HEK293 (cell line): Measurements from ENCODE around the gene SKI.

Experiments
- KLF10 ChIP-seq: fragments of 450-650 bp; IDR thresholded peaks from 2 replicates; pipeline ENCODE4 v1.5.1; 2018; ENCODE audit warnings: missing biosample characterization, mild to moderate bottlenecking, missing genetic modification characterization
- KLF7 ChIP-seq: fragments of 450-650 bp; formaldehyde crosslinking; IDR thresholded peaks from 2 replicates; pipeline ENCODE4 v1.5.1; 2016; ENCODE audit warnings: missing biosample characterization, missing genetic modification characterization, borderline replicate concordance
- MYNN ChIP-seq: fragments of 450-650 bp; formaldehyde crosslinking; IDR thresholded peaks from 2 replicates; pipeline ENCODE4 v1.5.1; 2016; ENCODE audit warnings: missing biosample characterization, missing genetic modification characterization, borderline replicate concordance
- OSR2 ChIP-seq: fragments of 450-650 bp; formaldehyde crosslinking; IDR thresholded peaks from 2 replicates; pipeline ENCODE4 v1.5.1; 2016; ENCODE audit warnings: missing biosample characterization, missing genetic modification characterization
- OVOL3 ChIP-seq: fragments of 450-650 bp; formaldehyde crosslinking; IDR thresholded peaks from 2 replicates; pipeline ENCODE4 v1.5.1; 2016; ENCODE audit warnings: missing biosample characterization, missing genetic modification characterization
- ZFHX2 ChIP-seq: fragments of 450-650 bp; formaldehyde crosslinking; conservative IDR thresholded peaks from 2 replicates; pipeline ENCODE4 v1.5.1; 2016; ENCODE audit warnings: missing biosample characterization, missing genetic modification characterization
- ZFP69B ChIP-seq: fragments of 450-650 bp; formaldehyde crosslinking; IDR thresholded peaks from 2 replicates; pipeline ENCODE4 v1.5.1; 2016; ENCODE audit warnings: missing biosample characterization, missing genetic modification characterization
- ZNF121 ChIP-seq: fragments of 450-650 bp; formaldehyde crosslinking; IDR thresholded peaks from 2 replicates; pipeline ENCODE4 v1.5.1; 2016; ENCODE audit warnings: missing biosample characterization, missing genetic modification characterization
- ZNF140 ChIP-seq: fragments of 450-650 bp; formaldehyde crosslinking; IDR thresholded peaks from 2 replicates; pipeline ENCODE4 v1.5.1; 2016; ENCODE audit warnings: missing biosample characterization, missing genetic modification characterization
- ZNF221 ChIP-seq: fragments of 450-650 bp; formaldehyde crosslinking; IDR thresholded peaks from 2 replicates; pipeline ENCODE4 v1.5.1; 2017; ENCODE audit warnings: missing biosample characterization, missing genetic modification characterization, borderline replicate concordance
- ZNF266 ChIP-seq: fragments of 450-650 bp; formaldehyde crosslinking; IDR thresholded peaks from 2 replicates; pipeline ENCODE4 v1.5.1; 2016; ENCODE audit warnings: missing biosample characterization, missing genetic modification characterization, low read depth
- ZNF391 ChIP-seq: fragments of 450-650 bp; formaldehyde crosslinking; IDR thresholded peaks from 2 replicates; pipeline ENCODE4 v1.5.1; 2016; ENCODE audit warnings: low read depth, missing biosample characterization, missing genetic modification characterization, borderline replicate concordance
- ZNF510 ChIP-seq: fragments of 450-650 bp; formaldehyde crosslinking; IDR thresholded peaks from 2 replicates; pipeline ENCODE4 v1.5.1; 2018; ENCODE audit warnings: mild to moderate bottlenecking, missing genetic modification characterization, missing biosample characterization; ENCODE audit not compliant: insufficient replicate concordance
- ZNF548 ChIP-seq: fragments of 450-650 bp; formaldehyde crosslinking; IDR thresholded peaks from 2 replicates; pipeline ENCODE4 v1.5.1; 2016; ENCODE audit warnings: missing biosample characterization, missing genetic modification characterization
- ZNF561 ChIP-seq: fragments of 450-650 bp; IDR thresholded peaks from 2 replicates; pipeline ENCODE4 v1.5.1; 2018; ENCODE audit warnings: missing biosample characterization, missing genetic modification characterization, borderline replicate concordance
- ZNF621 ChIP-seq: fragments of 450-650 bp; formaldehyde crosslinking; IDR thresholded peaks from 2 replicates; pipeline ENCODE4 v1.5.1; 2017; ENCODE audit warnings: missing biosample characterization, missing genetic modification characterization
- ZNF623 ChIP-seq: fragments of 450-650 bp; formaldehyde crosslinking; IDR thresholded peaks from 2 replicates; pipeline ENCODE4 v1.5.1; 2016; ENCODE audit warnings: missing biosample characterization, missing genetic modification characterization
- ZNF629 ChIP-seq: fragments of 450-650 bp; formaldehyde crosslinking; IDR thresholded peaks from 2 replicates; pipeline ENCODE4 v1.5.1; 2017; ENCODE audit warnings: missing biosample characterization, missing genetic modification characterization
- ZNF654 ChIP-seq: fragments of 450-650 bp; formaldehyde crosslinking; IDR thresholded peaks from 2 replicates; pipeline ENCODE4 v1.5.1; 2016; ENCODE audit warnings: low read depth, missing biosample characterization, missing genetic modification characterization
- ZNF670 ChIP-seq: fragments of 450-650 bp; formaldehyde crosslinking; IDR thresholded peaks from 2 replicates; pipeline ENCODE4 v1.5.1; 2016; ENCODE audit warnings: missing biosample characterization, missing genetic modification characterization, low read depth
- ZNF791 ChIP-seq: fragments of 450-650 bp; formaldehyde crosslinking; IDR thresholded peaks from 2 replicates; pipeline ENCODE4 v1.5.1; 2016; ENCODE audit warnings: missing biosample characterization, missing genetic modification characterization
- ZNF837 ChIP-seq: fragments of 450-650 bp; formaldehyde crosslinking; IDR thresholded peaks from 2 replicates; pipeline ENCODE4 v1.5.1; 2016; ENCODE audit warnings: missing biosample characterization, missing genetic modification characterization
- TF ChIP-seq, protein P1 (sequence below): fragments of 450-650 bp; formaldehyde crosslinking; conservative IDR thresholded peaks from 2 replicates; pipeline ENCODE4 v1.5.1; 2016; ENCODE audit warnings: low read depth, missing biosample characterization, missing genetic modification characterization
- TF ChIP-seq, protein P2 (sequence below): fragments of 450-650 bp; formaldehyde crosslinking; IDR thresholded peaks from 2 replicates; pipeline ENCODE4 v1.5.1; 2016; ENCODE audit warnings: missing biosample characterization, missing genetic modification characterization
- TF ChIP-seq, protein P3 (sequence below): IDR thresholded peaks from 2 replicates; pipeline ENCODE4 v1.6.1; 2011; ENCODE audit warnings: mild to moderate bottlenecking, low read depth, low read length, borderline replicate concordance
- TF ChIP-seq, protein P4 (sequence below): fragments of 450-650 bp; formaldehyde crosslinking; IDR thresholded peaks from 2 replicates; pipeline ENCODE4 v1.5.1; 2016; ENCODE audit warnings: missing biosample characterization, missing genetic modification characterization
- TF ChIP-seq, protein P5 (sequence below): fragments of 450-650 bp; formaldehyde crosslinking; optimal IDR thresholded peaks from 2 replicates; pipeline ENCODE3; 2016; ENCODE audit warnings: missing biosample characterization, mild to moderate bottlenecking, missing genetic modification characterization
- TF ChIP-seq, protein P6 (sequence below): fragments of 450-650 bp; formaldehyde crosslinking; IDR thresholded peaks from 2 replicates; pipeline ENCODE4 v1.5.1; 2016; ENCODE audit warnings: missing biosample characterization, missing genetic modification characterization

SKI gene

DNA sequence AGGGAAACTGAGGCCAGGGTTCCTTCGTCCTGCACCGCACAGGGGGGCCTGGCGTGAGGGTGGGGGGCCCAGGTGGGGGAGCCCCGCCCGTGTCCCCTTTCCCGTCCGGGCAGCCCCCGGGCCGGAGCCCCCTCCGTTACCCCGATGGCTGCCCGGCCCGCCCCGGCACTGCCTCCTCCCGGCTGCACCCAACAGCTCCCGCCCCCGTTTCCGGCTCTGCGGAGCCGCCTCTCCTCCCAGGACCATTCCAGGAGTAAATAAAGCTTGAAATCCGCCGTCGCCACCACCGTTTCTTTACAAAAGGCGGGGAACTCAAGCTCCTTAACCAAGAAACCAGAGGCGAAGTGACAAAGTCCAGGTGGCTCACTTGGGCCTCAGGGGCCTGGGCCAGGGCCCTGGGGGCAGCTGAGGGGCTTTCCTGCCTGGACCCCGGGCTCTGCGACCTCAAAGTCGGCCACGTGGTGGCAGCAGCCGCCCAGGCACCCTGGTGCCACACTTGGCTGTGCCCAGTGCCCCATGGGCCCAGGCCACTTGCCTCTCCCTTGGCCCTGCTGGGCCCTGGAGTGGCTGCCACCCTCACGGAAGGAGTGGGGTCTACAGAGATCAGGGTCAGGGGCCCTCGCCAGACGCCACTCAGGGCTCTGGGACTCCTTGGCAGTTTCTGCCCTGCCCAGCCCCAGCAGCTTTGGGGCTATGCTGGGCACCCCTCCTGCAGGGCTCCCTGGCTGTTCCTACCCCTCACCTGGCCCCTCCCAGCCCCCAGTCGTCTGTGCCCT lies 33.0 kb upstream of the SKI start (continued):
- TF ChIP-seq ZNF621 (tag by site-specific recombination) (no peak), KLF7 (tag by site-specific recombination) (no peak), ZNF510 (tag by site-specific recombination) (no peak), ZNF654 (tag by site-specific recombination) (peak; percentile 86), ZNF837 (tag by site-specific recombination) (no peak), ZNF221 (no peak), ZNF623 (tag by site-specific recombination) (no peak), ZNF548 (no peak), OSR2 (tag by site-specific recombination) (peak; percentile 50), ZNF629 (tag by site-specific recombination) (peak; percentile 54; the same call in 1 of the 2 replicates), ZNF266 (tag by site-specific recombination) (no peak), ZNF391 (peak; percentile 45; the same call in 1 of the 2 replicates), KLF10 (tag by site-specific recombination) (peak; percentile 76; the same call in 1 of the 2 replicates), ZNF791 (tag by site-specific recombination) (no peak), ZFP69B (tag by site-specific recombination) (peak; percentile 47), ZNF561 (tag by site-specific recombination) (peak; percentile 86; the same call in 1 of the 2 replicates), MYNN (tag by site-specific recombination) (no peak), ZNF121 (tag by site-specific recombination) (no peak), ZNF670 (tag by site-specific recombination) (no peak), OVOL3 (tag by site-specific recombination) (no peak), ZFHX2 (tag by site-specific recombination) (peak; percentile 75), ZNF140 (no peak)
- TF ChIP-seq, protein P1, sequence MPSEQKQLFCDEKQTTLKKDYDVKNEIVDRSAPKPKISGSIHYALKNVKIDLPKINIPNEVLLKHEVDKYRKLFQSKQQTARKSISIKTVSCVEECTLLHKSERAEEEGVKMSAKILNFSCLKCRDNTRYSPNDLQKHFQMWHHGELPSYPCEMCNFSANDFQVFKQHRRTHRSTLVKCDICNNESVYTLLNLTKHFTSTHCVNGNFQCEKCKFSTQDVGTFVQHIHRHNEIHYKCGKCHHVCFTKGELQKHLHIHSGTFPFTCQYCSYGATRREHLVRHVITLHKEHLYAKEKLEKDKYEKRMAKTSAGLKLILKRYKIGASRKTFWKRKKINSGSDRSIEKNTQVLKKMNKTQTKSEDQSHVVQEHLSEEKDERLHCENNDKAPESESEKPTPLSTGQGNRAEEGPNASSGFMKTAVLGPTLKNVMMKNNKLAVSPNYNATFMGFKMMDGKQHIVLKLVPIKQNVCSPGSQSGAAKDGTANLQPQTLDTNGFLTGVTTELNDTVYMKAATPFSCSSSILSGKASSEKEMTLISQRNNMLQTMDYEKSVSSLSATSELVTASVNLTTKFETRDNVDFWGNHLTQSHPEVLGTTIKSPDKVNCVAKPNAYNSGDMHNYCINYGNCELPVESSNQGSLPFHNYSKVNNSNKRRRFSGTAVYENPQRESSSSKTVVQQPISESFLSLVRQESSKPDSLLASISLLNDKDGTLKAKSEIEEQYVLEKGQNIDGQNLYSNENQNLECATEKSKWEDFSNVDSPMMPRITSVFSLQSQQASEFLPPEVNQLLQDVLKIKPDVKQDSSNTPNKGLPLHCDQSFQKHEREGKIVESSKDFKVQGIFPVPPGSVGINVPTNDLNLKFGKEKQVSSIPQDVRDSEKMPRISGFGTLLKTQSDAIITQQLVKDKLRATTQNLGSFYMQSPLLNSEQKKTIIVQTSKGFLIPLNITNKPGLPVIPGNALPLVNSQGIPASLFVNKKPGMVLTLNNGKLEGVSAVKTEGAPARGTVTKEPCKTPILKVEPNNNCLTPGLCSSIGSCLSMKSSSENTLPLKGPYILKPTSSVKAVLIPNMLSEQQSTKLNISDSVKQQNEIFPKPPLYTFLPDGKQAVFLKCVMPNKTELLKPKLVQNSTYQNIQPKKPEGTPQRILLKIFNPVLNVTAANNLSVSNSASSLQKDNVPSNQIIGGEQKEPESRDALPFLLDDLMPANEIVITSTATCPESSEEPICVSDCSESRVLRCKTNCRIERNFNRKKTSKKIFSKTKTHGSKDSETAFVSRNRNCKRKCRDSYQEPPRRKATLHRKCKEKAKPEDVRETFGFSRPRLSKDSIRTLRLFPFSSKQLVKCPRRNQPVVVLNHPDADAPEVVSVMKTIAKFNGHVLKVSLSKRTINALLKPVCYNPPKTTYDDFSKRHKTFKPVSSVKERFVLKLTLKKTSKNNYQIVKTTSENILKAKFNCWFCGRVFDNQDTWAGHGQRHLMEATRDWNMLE (tag by site-specific recombination): no peak
- TF ChIP-seq, protein P2, sequence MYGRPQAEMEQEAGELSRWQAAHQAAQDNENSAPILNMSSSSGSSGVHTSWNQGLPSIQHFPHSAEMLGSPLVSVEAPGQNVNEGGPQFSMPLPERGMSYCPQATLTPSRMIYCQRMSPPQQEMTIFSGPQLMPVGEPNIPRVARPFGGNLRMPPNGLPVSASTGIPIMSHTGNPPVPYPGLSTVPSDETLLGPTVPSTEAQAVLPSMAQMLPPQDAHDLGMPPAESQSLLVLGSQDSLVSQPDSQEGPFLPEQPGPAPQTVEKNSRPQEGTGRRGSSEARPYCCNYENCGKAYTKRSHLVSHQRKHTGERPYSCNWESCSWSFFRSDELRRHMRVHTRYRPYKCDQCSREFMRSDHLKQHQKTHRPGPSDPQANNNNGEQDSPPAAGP (tag by site-specific recombination): peak; percentile 64; the same call in 1 of the 2 replicates
- TF ChIP-seq, protein P3, sequence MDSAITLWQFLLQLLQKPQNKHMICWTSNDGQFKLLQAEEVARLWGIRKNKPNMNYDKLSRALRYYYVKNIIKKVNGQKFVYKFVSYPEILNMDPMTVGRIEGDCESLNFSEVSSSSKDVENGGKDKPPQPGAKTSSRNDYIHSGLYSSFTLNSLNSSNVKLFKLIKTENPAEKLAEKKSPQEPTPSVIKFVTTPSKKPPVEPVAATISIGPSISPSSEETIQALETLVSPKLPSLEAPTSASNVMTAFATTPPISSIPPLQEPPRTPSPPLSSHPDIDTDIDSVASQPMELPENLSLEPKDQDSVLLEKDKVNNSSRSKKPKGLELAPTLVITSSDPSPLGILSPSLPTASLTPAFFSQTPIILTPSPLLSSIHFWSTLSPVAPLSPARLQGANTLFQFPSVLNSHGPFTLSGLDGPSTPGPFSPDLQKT: peak; percentile 51; the same call in 1 of the 2 replicates
- TF ChIP-seq, protein P4, sequence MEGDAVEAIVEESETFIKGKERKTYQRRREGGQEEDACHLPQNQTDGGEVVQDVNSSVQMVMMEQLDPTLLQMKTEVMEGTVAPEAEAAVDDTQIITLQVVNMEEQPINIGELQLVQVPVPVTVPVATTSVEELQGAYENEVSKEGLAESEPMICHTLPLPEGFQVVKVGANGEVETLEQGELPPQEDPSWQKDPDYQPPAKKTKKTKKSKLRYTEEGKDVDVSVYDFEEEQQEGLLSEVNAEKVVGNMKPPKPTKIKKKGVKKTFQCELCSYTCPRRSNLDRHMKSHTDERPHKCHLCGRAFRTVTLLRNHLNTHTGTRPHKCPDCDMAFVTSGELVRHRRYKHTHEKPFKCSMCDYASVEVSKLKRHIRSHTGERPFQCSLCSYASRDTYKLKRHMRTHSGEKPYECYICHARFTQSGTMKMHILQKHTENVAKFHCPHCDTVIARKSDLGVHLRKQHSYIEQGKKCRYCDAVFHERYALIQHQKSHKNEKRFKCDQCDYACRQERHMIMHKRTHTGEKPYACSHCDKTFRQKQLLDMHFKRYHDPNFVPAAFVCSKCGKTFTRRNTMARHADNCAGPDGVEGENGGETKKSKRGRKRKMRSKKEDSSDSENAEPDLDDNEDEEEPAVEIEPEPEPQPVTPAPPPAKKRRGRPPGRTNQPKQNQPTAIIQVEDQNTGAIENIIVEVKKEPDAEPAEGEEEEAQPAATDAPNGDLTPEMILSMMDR (tag by site-specific recombination): peak; percentile 96
- TF ChIP-seq, protein P5, sequence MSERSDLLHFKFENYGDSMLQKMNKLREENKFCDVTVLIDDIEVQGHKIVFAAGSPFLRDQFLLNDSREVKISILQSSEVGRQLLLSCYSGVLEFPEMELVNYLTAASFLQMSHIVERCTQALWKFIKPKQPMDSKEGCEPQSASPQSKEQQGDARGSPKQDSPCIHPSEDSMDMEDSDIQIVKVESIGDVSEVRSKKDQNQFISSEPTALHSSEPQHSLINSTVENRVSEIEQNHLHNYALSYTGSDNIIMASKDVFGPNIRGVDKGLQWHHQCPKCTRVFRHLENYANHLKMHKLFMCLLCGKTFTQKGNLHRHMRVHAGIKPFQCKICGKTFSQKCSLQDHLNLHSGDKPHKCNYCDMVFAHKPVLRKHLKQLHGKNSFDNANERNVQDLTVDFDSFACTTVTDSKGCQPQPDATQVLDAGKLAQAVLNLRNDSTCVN (tag by site-specific recombination): peak; percentile 24
- TF ChIP-seq, protein P6, sequence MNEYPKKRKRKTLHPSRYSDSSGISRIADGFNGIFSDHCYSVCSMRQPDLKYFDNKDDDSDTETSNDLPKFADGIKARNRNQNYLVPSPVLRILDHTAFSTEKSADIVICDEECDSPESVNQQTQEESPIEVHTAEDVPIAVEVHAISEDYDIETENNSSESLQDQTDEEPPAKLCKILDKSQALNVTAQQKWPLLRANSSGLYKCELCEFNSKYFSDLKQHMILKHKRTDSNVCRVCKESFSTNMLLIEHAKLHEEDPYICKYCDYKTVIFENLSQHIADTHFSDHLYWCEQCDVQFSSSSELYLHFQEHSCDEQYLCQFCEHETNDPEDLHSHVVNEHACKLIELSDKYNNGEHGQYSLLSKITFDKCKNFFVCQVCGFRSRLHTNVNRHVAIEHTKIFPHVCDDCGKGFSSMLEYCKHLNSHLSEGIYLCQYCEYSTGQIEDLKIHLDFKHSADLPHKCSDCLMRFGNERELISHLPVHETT: peak; percentile 31; the same call in 1 of the 2 replicates
